Cardiac fibroblast (primary cell): Measurements from ENCODE around the gene LIX1.

Source experiments
- DNase-seq, 2 donors: peaks; one replicate each; pipeline versions ENCODE4 v3.0.0 to v3.0.0-alpha.2; 2010; ENCODE audit warnings: low read depth in 2 of 2
- H3K4me3 ChIP-seq, 2 donors: replicated peaks in 1 of 2; 1 replicate in 1 of 2; 2 replicates in 1 of 2; pipeline ENCODE4 v1.5.1; 2011; ENCODE audit warnings: low read depth in 2 of 2, low read length in 2 of 2, mild to moderate bottlenecking in 2 of 2, moderate library complexity in 1 of 2
- CTCF ChIP-seq: IDR thresholded peaks from one replicate; pipeline ENCODE4 v1.5.1; 2011; ENCODE audit warnings: low read depth, mild to moderate bottlenecking, low read length, inconsistent platforms

LIX1 gene

GRCh38 chr5:97094579-97095317 is 47.7 kb downstream of the LIX1 start:
- no peak overlapping the region for H3K4me3 ChIP-seq

GRCh38 chr5:97093193-97093592 is 49.2 kb downstream of the LIX1 start:
- DNase-seq: no peak
- no peak overlapping the region for H3K4me3 ChIP-seq
- no peak for TF ChIP-seq CTCF

More at GRCh38 chr5:97094579-97095317, 47.7 kb downstream of the LIX1 start:
- TF ChIP-seq CTCF: no peak
- no peak for DNase-seq

- DNase-seq: no peak
- TF ChIP-seq CTCF: no peak
- no peak overlapping the region for H3K4me3 ChIP-seq
These were observed 51.5 kb downstream of the LIX1 start for GRCh38 chr5:97090944-97091343.

GRCh38 chr5:97089149-97089801 is 53.1 kb downstream of the LIX1 start:
- TF ChIP-seq CTCF: no peak
- DNase-seq: no peak
- no peak overlapping the region for H3K4me3 ChIP-seq

GRCh38 chr5:97088774-97089148 is 53.6 kb downstream of the LIX1 start:
- DNase-seq: no peak
- TF ChIP-seq CTCF: no peak
- no peak overlapping the region for H3K4me3 ChIP-seq

- H3K4me3 ChIP-seq: no peak overlapping the region
- no peak for TF ChIP-seq CTCF
- no peak for DNase-seq
These were observed 55.3 kb downstream of the LIX1 start for GRCh38 chr5:97087138-97087537.
